ENCODE measurements around the gene SPECC1L.

DNA sequence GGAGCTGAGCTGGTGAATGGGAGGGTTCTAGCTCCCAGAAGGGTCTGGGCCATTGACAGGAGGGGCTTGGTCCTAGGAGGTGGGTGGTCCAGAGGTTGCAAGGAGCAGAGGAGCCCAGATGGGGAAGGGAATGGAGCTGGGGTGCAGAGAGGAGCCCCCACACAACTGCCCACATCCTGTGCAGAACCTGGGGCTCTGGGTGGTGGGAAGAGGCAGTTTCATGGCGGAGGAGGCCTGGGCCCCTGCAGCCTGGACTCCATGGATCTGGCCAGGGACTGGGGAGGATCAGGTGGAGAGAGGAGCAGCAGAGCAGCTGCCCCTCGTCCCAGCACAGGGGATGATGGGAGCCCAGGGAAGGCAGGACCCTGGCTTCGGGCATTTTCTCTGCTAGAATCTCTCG is 155.8 kb downstream of the SPECC1L start:
- TF ChIP-seq, protein P1, sequence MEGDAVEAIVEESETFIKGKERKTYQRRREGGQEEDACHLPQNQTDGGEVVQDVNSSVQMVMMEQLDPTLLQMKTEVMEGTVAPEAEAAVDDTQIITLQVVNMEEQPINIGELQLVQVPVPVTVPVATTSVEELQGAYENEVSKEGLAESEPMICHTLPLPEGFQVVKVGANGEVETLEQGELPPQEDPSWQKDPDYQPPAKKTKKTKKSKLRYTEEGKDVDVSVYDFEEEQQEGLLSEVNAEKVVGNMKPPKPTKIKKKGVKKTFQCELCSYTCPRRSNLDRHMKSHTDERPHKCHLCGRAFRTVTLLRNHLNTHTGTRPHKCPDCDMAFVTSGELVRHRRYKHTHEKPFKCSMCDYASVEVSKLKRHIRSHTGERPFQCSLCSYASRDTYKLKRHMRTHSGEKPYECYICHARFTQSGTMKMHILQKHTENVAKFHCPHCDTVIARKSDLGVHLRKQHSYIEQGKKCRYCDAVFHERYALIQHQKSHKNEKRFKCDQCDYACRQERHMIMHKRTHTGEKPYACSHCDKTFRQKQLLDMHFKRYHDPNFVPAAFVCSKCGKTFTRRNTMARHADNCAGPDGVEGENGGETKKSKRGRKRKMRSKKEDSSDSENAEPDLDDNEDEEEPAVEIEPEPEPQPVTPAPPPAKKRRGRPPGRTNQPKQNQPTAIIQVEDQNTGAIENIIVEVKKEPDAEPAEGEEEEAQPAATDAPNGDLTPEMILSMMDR (IDR thresholded peaks at IDR 0.05 in 8 of 11, conservative IDR thresholded peaks at IDR 0.05 in 3 of 11), result no peak
- TF ChIP-seq POLR2A (IDR thresholded peaks at IDR 0.05), result no peak
- no peak for TF ChIP-seq POLR2AphosphoS5 (IDR thresholded peaks at IDR 0.05)
